ENCODE measurements around the gene HSF2.

HSF2 gene

GRCh38 chr6:122363769-122364483, 35.5 kb upstream of the HSF2 start:
- Histone ChIP-seq H3K4me1 (ENCODE audit: low read length) (no peaks in the 10 kb centered on the region), H3K4me2 (ENCODE audit: low read length) (no peak overlapping the region), H3K36me3 (replicated peaks; ENCODE audit: low read depth, low read length) (no peaks in the 10 kb centered on the region), H2AFZ (ENCODE audit: low read depth, low read length) (no peak overlapping the region), H3K27me3 (ENCODE audit: low read depth, low read length) (no peaks in the 10 kb centered on the region), H3K79me2 (ENCODE audit: low read length) (no peaks in the 10 kb centered on the region), H3K9me3 (ENCODE audit: insufficient read depth, low read length) (no peaks in the 10 kb centered on the region), H3K9ac (ENCODE audit: low read length) (no peak overlapping the region), H4K20me1 (ENCODE audit: insufficient read depth, low read length) (no peaks in the 10 kb centered on the region), H3K27ac (ENCODE audit: low read length) (no peak overlapping the region), H3K4me3 (ENCODE audit: low read length) (no peak overlapping the region)
- TF ChIP-seq CTCF (IDR thresholded peaks at IDR 0.05; ENCODE audit: low read depth, low read length) (no peak), EZH2phosphoT487 (IDR thresholded peaks at IDR 0.05; ENCODE audit: low read depth) (no peak)

- H3K79me2 ChIP-seq (ENCODE audit: low read length): no peaks in the 10 kb centered on the region
- TF ChIP-seq EZH2phosphoT487 (IDR thresholded peaks at IDR 0.05; ENCODE audit: low read depth) (no peak), CTCF (IDR thresholded peaks at IDR 0.05; ENCODE audit: low read depth, low read length) (no peak)
Observed at GRCh38 chr6:122365775-122366403, 33.6 kb upstream of the HSF2 start.

GRCh38 chr6:122367171-122367570, 32.3 kb upstream of the HSF2 start:
- H3K4me2 ChIP-seq (ENCODE audit: low read length): no peak overlapping the region
- H3K36me3 ChIP-seq (replicated peaks; ENCODE audit: low read depth, low read length): no peaks in the 10 kb centered on the region
- H3K27me3 ChIP-seq (ENCODE audit: low read depth, low read length): no peaks in the 10 kb centered on the region

More at GRCh38 chr6:122365775-122366403, 33.6 kb upstream of the HSF2 start:
- no peaks in the 10 kb centered on the region for H3K9me3 ChIP-seq (ENCODE audit: insufficient read depth, low read length)
- no peak overlapping the region for H3K27ac ChIP-seq (ENCODE audit: low read length)
- no peaks in the 10 kb centered on the region for H3K27me3 ChIP-seq (ENCODE audit: low read depth, low read length)
- no peaks in the 10 kb centered on the region for H3K4me1 ChIP-seq (ENCODE audit: low read length)
- no peak overlapping the region for H3K4me3 ChIP-seq (ENCODE audit: low read length)
- H3K36me3 ChIP-seq (replicated peaks; ENCODE audit: low read depth, low read length): no peaks in the 10 kb centered on the region
- no peaks in the 10 kb centered on the region for H4K20me1 ChIP-seq (ENCODE audit: insufficient read depth, low read length)
- H2AFZ ChIP-seq (ENCODE audit: low read depth, low read length): no peak overlapping the region
- H3K4me2 ChIP-seq (ENCODE audit: low read length): no peak overlapping the region
- no peak overlapping the region for H3K9ac ChIP-seq (ENCODE audit: low read length)

More at GRCh38 chr6:122367171-122367570, 32.3 kb upstream of the HSF2 start:
- H3K4me1 ChIP-seq (ENCODE audit: low read length): no peaks in the 10 kb centered on the region
- no peak overlapping the region for H2AFZ ChIP-seq (ENCODE audit: low read depth, low read length)
- H3K4me3 ChIP-seq (ENCODE audit: low read length): no peak overlapping the region
- H3K9me3 ChIP-seq (ENCODE audit: insufficient read depth, low read length): no peaks in the 10 kb centered on the region
- TF ChIP-seq CTCF (IDR thresholded peaks at IDR 0.05; ENCODE audit: low read depth, low read length): no peak
- TF ChIP-seq EZH2phosphoT487 (IDR thresholded peaks at IDR 0.05; ENCODE audit: low read depth): no peak
- H3K9ac ChIP-seq (ENCODE audit: low read length): no peak overlapping the region
- no peak overlapping the region for H3K27ac ChIP-seq (ENCODE audit: low read length)
- H3K79me2 ChIP-seq (ENCODE audit: low read length): no peaks in the 10 kb centered on the region
- H4K20me1 ChIP-seq (ENCODE audit: insufficient read depth, low read length): no peaks in the 10 kb centered on the region
